Measurements from ENCODE around the gene CNTNAP2. TPM values are rescaled to one million over a fixed set of nuclear protein-coding genes. Genes with fewer than 3 reads are reported as not detected.

The CNTNAP2 gene
- total and polyA plus RNA-seq, 9 of the 15 experiments (the other 6 are each of a cell fraction or from before 2014, with no cell fraction given) = 0.04 to 0.62 (median 0.09) TPM; not detected in 4

GRCh38 chr7:147510201-147510542, 1393.6 kb downstream of the CNTNAP2 start:
- FAIRE-seq (no peak), DNase-seq (ENCODE audit: extremely low read depth in 1 of 4, low spot score in 3 of 4) (no peak), ATAC-seq (no peak)
- Histone ChIP-seq H3K9me3 (replicated peaks; ENCODE audit: control insufficient read depth, insufficient read depth, low read depth, low read length) (no peaks in the 10 kb centered on the region; the same call in none of the 2 replicates), H3K9me1 (ENCODE audit: control insufficient read depth, insufficient read depth, low read length) (no peaks in the 10 kb centered on the region), H3K4me2 (ENCODE audit: insufficient read depth, low read length) (no peak overlapping the region), H3K27me3 (ENCODE audit: control insufficient read depth in 2 of 2, insufficient read depth in 2 of 2, low read length in 2 of 2) (no peaks in the 10 kb centered on the region), H3K36me3 (ENCODE audit: control insufficient read depth, insufficient read depth, low read length) (no peaks in the 10 kb centered on the region), H3K79me2 (ENCODE audit: control insufficient read depth, insufficient read depth, low read length) (no peaks in the 10 kb centered on the region), H3K9ac (ENCODE audit: insufficient read depth in 1 of 2, low read depth in 2 of 2, low read length in 2 of 2) (no peak overlapping the region), H2AFZ (ENCODE audit: low read depth, low read length) (no peak overlapping the region), H3K4me1 (replicated peaks in 1 of 2; ENCODE audit: control insufficient read depth in 2 of 2, insufficient read depth in 2 of 2, low read length in 2 of 2) (no peaks in the 10 kb centered on the region), H3K27ac (ENCODE audit: extremely low read depth, low read depth, low read length) (no peak overlapping the region), H3K4me3 (no peak overlapping the region), H4K20me1 (replicated peaks; ENCODE audit: control insufficient read depth, insufficient read depth, low read length) (no peaks in the 10 kb centered on the region)
- BruUV-seq (replicated peaks) = no TSS peak
- ChIA-PET POLR2A (no interaction called here), CTCF (ENCODE audit: low intra/inter-chr PET ratio) (no interaction called here)
- TF ChIP-seq RCOR1 (IDR thresholded peaks at IDR 0.05; ENCODE audit: borderline replicate concordance in 1 of 2, low read depth in 2 of 2, low read length in 2 of 2) (no peak), FOXP4 (CRISPR knock-in tag; IDR thresholded peaks at IDR 0.05; ENCODE audit: borderline replicate concordance) (no peak), TBP (optimal IDR thresholded peaks at IDR 0.05; ENCODE audit: low read depth, low read length) (no peak), CUX1 (CRISPR knock-in tag; IDR thresholded peaks at IDR 0.05) (no peak), VEZF1 (CRISPR knock-in tag; IDR thresholded peaks at IDR 0.05) (no peak), E2F3 (CRISPR knock-in tag; IDR thresholded peaks at IDR 0.05) (no peak), FOXM1 (IDR thresholded peaks at IDR 0.05; ENCODE audit: low read depth) (no peak), FOXM1 (CRISPR knock-in tag; IDR thresholded peaks at IDR 0.05; ENCODE audit: low read depth) (no peak)
- in situ Hi-C loops (cut with MboI) = no loop called here
- intact Hi-C loops (cut with micrococcal nuclease) = no loop called here
